Activated naive CD4-positive, alpha-beta T cell treated with anti-CD3 and anti-CD28 coated beads, Interleukin-2, amount 10 ng/mL, durations not matched to agents 7 days and 5 days (primary cell): ENCODE measurements around the gene WDR37.
"Not testable (repeated sequence)": the region's sequence is repeated elsewhere in the genome, so short reads cannot be mapped to it uniquely, and the experiment has no call there.

Experiments used
- CTCF ChIA-PET: fragments of 350-600 bp; sonication (Branson Sonifier 250); formaldehyde crosslinking; loops from one replicate; lab custom pipeline; 2021; ENCODE audit warnings: antibody characterized with exemption; lab: Charles Lee
- DNase-seq: peaks from one replicate; pipeline ENCODE4 v3.0.0-alpha.2; 2020
- H3K27ac Mint-ChIP-seq: one replicate; pipeline ENCODE4 v1.8.0; 2021; ENCODE audit warnings: mild to moderate bottlenecking, moderate library complexity, mixed read lengths
- H3K27me3 Mint-ChIP-seq: one replicate; pipeline ENCODE4 v1.8.0; 2021; ENCODE audit warnings: mild to moderate bottlenecking, mixed read lengths
- H3K36me3 Mint-ChIP-seq: one replicate; pipeline ENCODE4 v1.8.0; 2021; ENCODE audit warnings: mixed read lengths
- H3K4me1 Mint-ChIP-seq: one replicate; pipeline ENCODE4 v1.8.0; 2021; ENCODE audit warnings: mixed read lengths
- H3K4me3 Mint-ChIP-seq: one replicate; pipeline ENCODE4 v1.8.0; 2021; ENCODE audit warnings: mild to moderate bottlenecking, moderate library complexity, mixed read lengths
- H3K9me3 Mint-ChIP-seq: one replicate; pipeline ENCODE4 v1.8.0; 2021; ENCODE audit warnings: mixed read lengths

Gene WDR37

GRCh38 chr10:1026578-1026977 is 29.6 kb upstream of the WDR37 start:
- Mint-ChIP-seq H3K36me3 (no peaks in the 10 kb centered on the region), H3K27ac (no peak overlapping the region), H3K4me1 (no peaks in the 10 kb centered on the region), H3K9me3 (no peaks in the 10 kb centered on the region), H3K27me3 (no peaks in the 10 kb centered on the region), H3K4me3 (no peak overlapping the region)
- CTCF ChIA-PET, result no interaction called here
- no peak for DNase-seq

GRCh38 chr10:1029838-1030237 is 26.3 kb upstream of the WDR37 start:
- H3K9me3 Mint-ChIP-seq, result no peaks in the 10 kb centered on the region
- no peaks in the 10 kb centered on the region for H3K36me3 Mint-ChIP-seq
- DNase-seq, result no peak
- no peaks in the 10 kb centered on the region for H3K27me3 Mint-ChIP-seq
- no peak overlapping the region for H3K4me3 Mint-ChIP-seq
- H3K27ac Mint-ChIP-seq, result no peak overlapping the region
- CTCF ChIA-PET, result no interaction called here
- no peaks in the 10 kb centered on the region for H3K4me1 Mint-ChIP-seq

GRCh38 chr10:1033601-1034000 is 22.6 kb upstream of the WDR37 start:
- CTCF ChIA-PET, result no interaction called here
- no peak overlapping the region for H3K27ac Mint-ChIP-seq
- no peak overlapping the region for H3K4me3 Mint-ChIP-seq
- H3K36me3 Mint-ChIP-seq, result peaks cover 8% of the 10 kb centered on the region
- DNase-seq, result no peak
- H3K27me3 Mint-ChIP-seq, result no peaks in the 10 kb centered on the region
- no peaks in the 10 kb centered on the region for H3K9me3 Mint-ChIP-seq
- peaks cover 6% of the 10 kb centered on the region for H3K4me1 Mint-ChIP-seq

DNA sequence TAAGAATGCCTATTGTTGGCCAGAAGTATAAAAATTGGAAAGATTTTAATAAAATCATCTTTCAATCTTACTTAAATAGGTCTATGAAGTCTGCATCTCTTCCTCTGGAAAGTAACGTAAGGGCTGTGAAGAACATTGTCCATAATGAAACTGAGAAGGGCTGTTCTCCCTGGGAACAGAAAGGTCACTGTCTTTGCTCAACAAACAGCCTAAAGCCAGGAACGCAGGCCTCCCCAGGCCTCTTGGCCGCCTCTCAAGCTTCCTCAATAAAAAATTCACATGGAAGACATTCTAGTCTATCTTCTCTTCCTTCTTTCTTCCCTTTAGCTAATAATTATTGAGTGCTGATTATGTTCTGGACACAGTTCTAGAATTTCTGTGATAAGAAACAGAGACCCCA is 21.4 kb upstream of the WDR37 start:
- Mint-ChIP-seq H3K27ac (no peak overlapping the region), H3K4me3 (no peak overlapping the region), H3K27me3 (no peaks in the 10 kb centered on the region), H3K36me3 (peaks cover 8% of the 10 kb centered on the region), H3K4me1 (peaks cover 6% of the 10 kb centered on the region), H3K9me3 (no peaks in the 10 kb centered on the region)
- no peak for DNase-seq
- CTCF ChIA-PET, result no interaction called here

DNA sequence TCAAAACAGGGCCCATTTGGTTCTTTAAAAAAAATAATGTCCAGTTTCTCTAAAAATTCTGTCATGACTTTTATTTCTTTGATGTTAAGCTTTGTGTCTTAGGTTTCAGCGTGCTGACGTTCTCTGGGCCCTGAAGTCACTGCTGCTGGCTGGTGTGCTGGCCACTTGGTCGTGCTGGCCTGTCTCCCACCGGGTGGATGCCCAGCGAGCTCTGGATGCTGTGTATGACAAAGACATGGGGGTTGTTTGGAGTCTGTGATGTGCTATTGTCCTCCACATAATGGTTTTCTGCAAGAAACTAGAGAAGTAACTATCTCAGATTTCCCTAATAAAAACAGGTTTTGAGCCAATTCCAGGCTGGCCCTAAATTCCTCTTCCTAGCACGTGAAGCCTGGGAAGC is 21.0 kb upstream of the WDR37 start:
- H3K4me1 Mint-ChIP-seq, result peaks cover 8% of the 10 kb centered on the region
- H3K4me3 Mint-ChIP-seq, result no peak overlapping the region
- peaks cover 11% of the 10 kb centered on the region for H3K36me3 Mint-ChIP-seq
- CTCF ChIA-PET, result no interaction called here
- H3K27ac Mint-ChIP-seq, result no peak overlapping the region
- no peaks in the 10 kb centered on the region for H3K9me3 Mint-ChIP-seq
- H3K27me3 Mint-ChIP-seq, result no peaks in the 10 kb centered on the region
- no peak for DNase-seq

- Mint-ChIP-seq H3K4me3 (no peak overlapping the region), H3K36me3 (peaks cover 20% of the 10 kb centered on the region), H3K27ac (no peak overlapping the region), H3K9me3 (no peaks in the 10 kb centered on the region), H3K4me1 (peaks cover 14% of the 10 kb centered on the region), H3K27me3 (no peaks in the 10 kb centered on the region)
- DNase-seq, result no peak
- CTCF ChIA-PET, result no interaction called here
Observed at GRCh38 chr10:1036341-1036791, 19.8 kb upstream of the WDR37 start.

GRCh38 chr10:1037098-1037497 is 19.1 kb upstream of the WDR37 start:
- CTCF ChIA-PET, result no interaction called here
- Mint-ChIP-seq H3K4me3 (no peak overlapping the region), H3K9me3 (no peaks in the 10 kb centered on the region), H3K27me3 (no peaks in the 10 kb centered on the region), H3K4me1 (peaks cover 15% of the 10 kb centered on the region), H3K27ac (no peak overlapping the region), H3K36me3 (peaks cover 22% of the 10 kb centered on the region)
- DNase-seq, result no peak

DNA sequence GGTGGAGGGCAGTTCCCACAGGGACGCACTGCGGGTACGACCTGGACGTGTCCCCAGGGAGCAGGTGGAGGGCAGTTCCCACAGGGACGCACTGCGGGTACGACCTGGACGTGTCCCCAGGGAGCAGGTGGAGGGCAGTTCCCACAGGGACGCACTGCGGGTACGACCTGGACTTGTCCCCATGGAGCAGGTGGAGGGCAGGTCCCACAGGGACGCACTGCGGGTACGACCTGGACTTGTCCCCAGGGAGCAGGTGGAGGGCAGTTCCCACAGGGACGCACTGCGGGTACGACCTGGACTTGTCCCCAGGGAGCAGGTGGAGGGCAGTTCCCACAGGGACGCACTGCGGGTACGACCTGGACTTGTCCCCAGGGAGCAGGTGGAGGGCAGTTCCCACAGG is 17.4 kb upstream of the WDR37 start:
- Mint-ChIP-seq H3K36me3 (peaks cover 32% of the 10 kb centered on the region), H3K4me1 (peaks cover 27% of the 10 kb centered on the region)
- H3K27me3 Mint-ChIP-seq, DNase-seq, CTCF ChIA-PET, H3K27ac Mint-ChIP-seq, H3K4me3 Mint-ChIP-seq, H3K9me3 Mint-ChIP-seq: not testable (repeated sequence)

- H3K4me3 Mint-ChIP-seq, result no peak overlapping the region
- H3K27me3 Mint-ChIP-seq, result no peaks in the 10 kb centered on the region
- DNase-seq, result no peak
- H3K4me1 Mint-ChIP-seq, result peaks cover 40% of the 10 kb centered on the region
- CTCF ChIA-PET, result no interaction called here
- no peaks in the 10 kb centered on the region for H3K9me3 Mint-ChIP-seq
- H3K36me3 Mint-ChIP-seq, result peaks cover 46% of the 10 kb centered on the region
- no peak overlapping the region for H3K27ac Mint-ChIP-seq
Observed at GRCh38 chr10:1040133-1040532, 16.1 kb upstream of the WDR37 start.

DNA sequence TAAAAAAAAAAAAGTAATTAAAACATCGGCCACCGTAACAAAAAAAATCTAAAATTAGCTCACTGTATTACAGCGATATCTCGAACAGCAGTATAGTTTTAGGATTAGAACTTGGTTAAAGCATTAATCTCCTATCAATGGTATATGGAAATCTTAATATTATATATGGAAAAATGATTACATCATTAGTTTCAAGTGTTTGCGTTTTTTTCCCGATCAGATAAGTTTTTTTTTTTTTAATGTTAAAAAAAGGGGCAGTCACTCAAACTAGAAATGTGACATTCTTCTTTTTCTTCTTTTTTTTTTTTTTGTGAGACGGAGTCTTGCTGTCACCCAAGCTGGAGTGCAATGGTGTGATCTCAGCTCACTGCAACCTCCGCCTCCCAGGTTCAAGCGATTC is 14.7 kb upstream of the WDR37 start:
- H3K4me3 Mint-ChIP-seq, result no peak overlapping the region

GRCh38 chr10:1043532-1043995 is 12.6 kb upstream of the WDR37 start:
- Mint-ChIP-seq H3K27ac (peak overlapping the region; percentile 96), H3K36me3 (peaks cover 56% of the 10 kb centered on the region), H3K9me3 (no peaks in the 10 kb centered on the region), H3K4me3 (peak overlapping the region; percentile 73), H3K4me1 (peaks cover 55% of the 10 kb centered on the region), H3K27me3 (no peaks in the 10 kb centered on the region)
- CTCF ChIA-PET, result interaction anchor here (1.4 kb wide), 1 partner anchor 60 kb away, joined by 4 read pairs; no protein-coding TSS in a partner anchor
- peak; percentile 50 for DNase-seq

More for the DNA sequence above, 14.7 kb upstream of the WDR37 start:
- H3K27ac Mint-ChIP-seq, result no peak overlapping the region
- peaks cover 55% of the 10 kb centered on the region for H3K36me3 Mint-ChIP-seq
- no peaks in the 10 kb centered on the region for H3K27me3 Mint-ChIP-seq
- no peak for DNase-seq
- no peaks in the 10 kb centered on the region for H3K9me3 Mint-ChIP-seq
- H3K4me1 Mint-ChIP-seq, result peaks cover 50% of the 10 kb centered on the region
- CTCF ChIA-PET, result no interaction called here

GRCh38 chr10:1044146-1044545 is 12.0 kb upstream of the WDR37 start:
- CTCF ChIA-PET, result no interaction called here
- peaks cover 58% of the 10 kb centered on the region for H3K36me3 Mint-ChIP-seq

GRCh38 chr10:1044964-1045363 is 11.2 kb upstream of the WDR37 start:
- DNase-seq, result no peak
- H3K9me3 Mint-ChIP-seq, result no peaks in the 10 kb centered on the region
- H3K36me3 Mint-ChIP-seq, result peaks cover 58% of the 10 kb centered on the region
- H3K27me3 Mint-ChIP-seq, result peaks cover 4% of the 10 kb centered on the region
- H3K27ac Mint-ChIP-seq, result peak overlapping the region; percentile 96
- H3K4me3 Mint-ChIP-seq, result peak overlapping the region; percentile 73
- peaks cover 55% of the 10 kb centered on the region for H3K4me1 Mint-ChIP-seq
- CTCF ChIA-PET, result interaction anchor here (1.6 kb wide), 1 partner anchor 11 kb away, joined by 3 read pairs; the partner anchor contains the start of gene WDR37

More at GRCh38 chr10:1044146-1044545, 12.0 kb upstream of the WDR37 start:
- Mint-ChIP-seq H3K9me3 (no peaks in the 10 kb centered on the region), H3K4me3 (peak overlapping the region; percentile 73), H3K4me1 (peaks cover 55% of the 10 kb centered on the region), H3K27me3 (peaks cover 4% of the 10 kb centered on the region), H3K27ac (peak overlapping the region; percentile 96)
- no peak for DNase-seq

GRCh38 chr10:1045415-1045814 is 10.8 kb upstream of the WDR37 start:
- CTCF ChIA-PET, result interaction anchor here (1.6 kb wide), 1 partner anchor 10 kb away, joined by 3 read pairs; the partner anchor contains the start of gene WDR37
- H3K9me3 Mint-ChIP-seq, result no peaks in the 10 kb centered on the region
- peaks cover 54% of the 10 kb centered on the region for H3K36me3 Mint-ChIP-seq
- H3K4me1 Mint-ChIP-seq, result peaks cover 53% of the 10 kb centered on the region
- H3K27ac Mint-ChIP-seq, result peak overlapping the region; percentile 96
- DNase-seq, result no peak
- H3K4me3 Mint-ChIP-seq, result peak overlapping the region; percentile 73
- H3K27me3 Mint-ChIP-seq, result peaks cover 4% of the 10 kb centered on the region

- Mint-ChIP-seq H3K9me3 (no peaks in the 10 kb centered on the region), H3K36me3 (peaks cover 59% of the 10 kb centered on the region), H3K27me3 (peaks cover 4% of the 10 kb centered on the region), H3K4me1 (peaks cover 70% of the 10 kb centered on the region), H3K27ac (peak overlapping the region; percentile 97), H3K4me3 (peak overlapping the region; percentile 97)
- CTCF ChIA-PET, result interaction anchor here (1.0 kb wide), 1 partner anchor 27 kb away, joined by 4 read pairs; no protein-coding TSS in a partner anchor
- DNase-seq, result peak; percentile 52
Observed at GRCh38 chr10:1047937-1048336, 8.2 kb upstream of the WDR37 start.
